ENCODE data around the gene IGSF21. TPM values are rescaled to one million over a fixed set of nuclear protein-coding genes. Genes with fewer than 3 reads are reported as not detected.

Gene IGSF21
- total and polyA plus RNA-seq, 7 experiments from 2014 or later, result not detected

- Mint-ChIP-seq H3K4me3 (no peak overlapping the region), H3K27me3 (peaks cover 0 to 38% (median 30%) of the 10 kb centered on the region in 5 donors), H3K4me1 (no peaks in the 10 kb centered on the region), H3K9me3 (peaks cover 0 to 7% (median 6%) of the 10 kb centered on the region in 11 donors), H3K36me3 (no peaks in the 10 kb centered on the region), H3K27ac (no peak overlapping the region)
- ATAC-seq, result no peak
- H3K27me3 ChIP-seq (ENCODE audit: control insufficient read depth in 2 of 2, insufficient read depth in 2 of 2, low read length in 2 of 2), result no peaks in the 10 kb centered on the region
- no peaks in the 10 kb centered on the region for H3K36me3 ChIP-seq (ENCODE audit: control insufficient read depth in 2 of 3, insufficient read depth in 3 of 3, low read length in 3 of 3)
- ChIA-PET POLR2A (no interaction called here), CTCF (no interaction called here)
- no peak overlapping the region for H3K27ac ChIP-seq (ENCODE audit: low read depth, low read length)
- H3K4me3 ChIP-seq (ENCODE audit: low read length), result no peak overlapping the region
- intact Hi-C loops (cut with micrococcal nuclease), result no loop called here
- no peak for DNase-seq
- no peaks in the 10 kb centered on the region for H3K9me3 ChIP-seq (ENCODE audit: control insufficient read depth in 2 of 3, low read length in 3 of 3)
- no peaks in the 10 kb centered on the region for H3K4me1 ChIP-seq (ENCODE audit: control insufficient read depth in 2 of 2, insufficient read depth in 2 of 2, low read length in 2 of 2)
These were observed 265.6 kb downstream of the IGSF21 start for GRCh38 chr1:18373151-18373550.

GRCh38 chr1:18373882-18374493 is 266.4 kb downstream of the IGSF21 start:
- no peak overlapping the region for H3K27ac ChIP-seq (ENCODE audit: low read depth, low read length)
- H3K9me3 ChIP-seq (ENCODE audit: control insufficient read depth in 2 of 3, low read length in 3 of 3), result no peaks in the 10 kb centered on the region
- peaks cover 0 to 39% (median 34%) of the 10 kb centered on the region in 5 donors for H3K27me3 Mint-ChIP-seq
- no peak overlapping the region for H3K27ac Mint-ChIP-seq
- no peak overlapping the region for H3K4me3 Mint-ChIP-seq
- intact Hi-C loops (cut with micrococcal nuclease), result no loop called here
- no peaks in the 10 kb centered on the region for H3K36me3 Mint-ChIP-seq
- peaks cover 0 to 14% (median 6%) of the 10 kb centered on the region in 11 donors for H3K9me3 Mint-ChIP-seq
- H3K4me3 ChIP-seq (ENCODE audit: low read length), result no peak overlapping the region
- DNase-seq (no peak), ATAC-seq (no peak)
- POLR2A ChIA-PET, result no interaction called here
- H3K4me1 ChIP-seq (ENCODE audit: control insufficient read depth in 2 of 2, insufficient read depth in 2 of 2, low read length in 2 of 2), result no peaks in the 10 kb centered on the region
- CTCF ChIA-PET, result no interaction called here
- H3K36me3 ChIP-seq (ENCODE audit: control insufficient read depth in 2 of 3, insufficient read depth in 3 of 3, low read length in 3 of 3), result no peaks in the 10 kb centered on the region
- no peaks in the 10 kb centered on the region for H3K4me1 Mint-ChIP-seq
- no peaks in the 10 kb centered on the region for H3K27me3 ChIP-seq (ENCODE audit: control insufficient read depth in 2 of 2, insufficient read depth in 2 of 2, low read length in 2 of 2)

- H3K4me1 ChIP-seq (ENCODE audit: control insufficient read depth in 2 of 2, insufficient read depth in 2 of 2, low read length in 2 of 2), result no peaks in the 10 kb centered on the region
- intact Hi-C loops (cut with micrococcal nuclease), result no loop called here
- Mint-ChIP-seq H3K36me3 (peaks cover 0 to 7% (median 0%) of the 10 kb centered on the region in 5 donors), H3K27me3 (peaks cover 0 to 48% (median 37%) of the 10 kb centered on the region in 5 donors), H3K4me1 (no peaks in the 10 kb centered on the region), H3K27ac (no peak overlapping the region), H3K4me3 (no peak overlapping the region), H3K9me3 (peaks cover 0 to 36% (median 9%) of the 10 kb centered on the region in 11 donors)
- H3K27ac ChIP-seq (ENCODE audit: low read depth, low read length), result no peak overlapping the region
- no peaks in the 10 kb centered on the region for H3K36me3 ChIP-seq (ENCODE audit: control insufficient read depth in 2 of 3, insufficient read depth in 3 of 3, low read length in 3 of 3)
- DNase-seq, result no peak
- H3K9me3 ChIP-seq (ENCODE audit: control insufficient read depth in 2 of 3, low read length in 3 of 3), result peaks cover 0 to 8% (median 0%) of the 10 kb centered on the region in 3 experiments
- no peak overlapping the region for H3K4me3 ChIP-seq (ENCODE audit: low read length)
- H3K27me3 ChIP-seq (ENCODE audit: control insufficient read depth in 2 of 2, insufficient read depth in 2 of 2, low read length in 2 of 2), result no peaks in the 10 kb centered on the region
- CTCF ChIA-PET, result no interaction called here
- ATAC-seq, result no peak
- POLR2A ChIA-PET, result no interaction called here
These were observed 269.1 kb downstream of the IGSF21 start for GRCh38 chr1:18376661-18377060.

- no peak overlapping the region for H3K27ac ChIP-seq (ENCODE audit: low read depth, low read length)
- H3K4me3 Mint-ChIP-seq, result no peak overlapping the region
- intact Hi-C loops (cut with micrococcal nuclease), result no loop called here
- H3K4me3 ChIP-seq (ENCODE audit: low read length), result no peak overlapping the region
- H3K4me1 Mint-ChIP-seq, result peaks cover 0 to 5% (median 0%) of the 10 kb centered on the region in 7 donors
- H3K9me3 ChIP-seq (ENCODE audit: control insufficient read depth in 2 of 3, low read length in 3 of 3), result peaks cover 0 to 8% (median 0%) of the 10 kb centered on the region in 3 experiments
- H3K27me3 ChIP-seq (ENCODE audit: control insufficient read depth in 2 of 2, insufficient read depth in 2 of 2, low read length in 2 of 2), result no peaks in the 10 kb centered on the region
- no peaks in the 10 kb centered on the region for H3K4me1 ChIP-seq (ENCODE audit: control insufficient read depth in 2 of 2, insufficient read depth in 2 of 2, low read length in 2 of 2)
- no peak overlapping the region for H3K27ac Mint-ChIP-seq
- DNase-seq (no peak), ATAC-seq (no peak)
- ChIA-PET POLR2A (no interaction called here), CTCF (no interaction called here)
- H3K36me3 Mint-ChIP-seq, result peaks cover 0 to 7% (median 0%) of the 10 kb centered on the region in 5 donors
- H3K36me3 ChIP-seq (ENCODE audit: control insufficient read depth in 2 of 3, insufficient read depth in 3 of 3, low read length in 3 of 3), result no peaks in the 10 kb centered on the region
- peaks cover 6 to 65% (median 39%) of the 10 kb centered on the region in 5 donors for H3K27me3 Mint-ChIP-seq
- H3K9me3 Mint-ChIP-seq, result peaks cover 0 to 35% (median 8%) of the 10 kb centered on the region in 11 donors
These were observed 272.7 kb downstream of the IGSF21 start for GRCh38 chr1:18380288-18380687.

DNA sequence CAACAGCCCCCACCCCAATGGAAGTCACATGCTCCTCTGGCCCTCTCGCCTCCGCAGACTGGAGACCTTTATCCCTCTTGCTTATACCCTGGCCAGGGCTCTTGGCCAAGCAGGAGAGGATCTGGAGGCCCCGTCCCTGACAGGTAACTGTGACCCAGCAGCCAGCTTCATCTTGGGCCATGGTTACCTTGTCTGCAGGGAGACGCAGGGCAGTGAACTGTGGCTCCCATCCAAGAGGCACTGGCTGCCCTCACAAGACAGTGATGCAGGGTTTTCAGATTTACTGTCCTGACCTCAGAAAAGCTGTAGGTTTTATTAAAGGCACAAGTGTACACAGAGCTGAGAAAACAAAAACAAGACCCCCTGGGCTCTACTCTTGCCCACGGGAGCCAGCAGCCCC is 276.5 kb downstream of the IGSF21 start:
- no peaks in the 10 kb centered on the region for H3K27me3 ChIP-seq (ENCODE audit: control insufficient read depth in 2 of 2, insufficient read depth in 2 of 2, low read length in 2 of 2)
- no peak for ATAC-seq

GRCh38 chr1:18384471-18384870 is 276.9 kb downstream of the IGSF21 start:
- Mint-ChIP-seq H3K27ac (no peak overlapping the region), H3K4me1 (peaks cover 0 to 5% (median 0%) of the 10 kb centered on the region in 7 donors), H3K36me3 (peaks cover 0 to 5% (median 0%) of the 10 kb centered on the region in 5 donors), H3K27me3 (peaks cover 12 to 59% (median 41%) of the 10 kb centered on the region in 5 donors), H3K9me3 (peaks cover 0 to 20% (median 6%) of the 10 kb centered on the region in 11 donors), H3K4me3 (no peak overlapping the region)
- intact Hi-C loops (cut with micrococcal nuclease), result no loop called here
- DNase-seq (no peak), ATAC-seq (no peak)
- no peak overlapping the region for H3K27ac ChIP-seq (ENCODE audit: low read depth, low read length)
- no peaks in the 10 kb centered on the region for H3K36me3 ChIP-seq (ENCODE audit: control insufficient read depth in 2 of 3, insufficient read depth in 3 of 3, low read length in 3 of 3)
- no peaks in the 10 kb centered on the region for H3K27me3 ChIP-seq (ENCODE audit: control insufficient read depth in 2 of 2, insufficient read depth in 2 of 2, low read length in 2 of 2)
- H3K4me3 ChIP-seq (ENCODE audit: low read length), result no peak overlapping the region
- no peaks in the 10 kb centered on the region for H3K4me1 ChIP-seq (ENCODE audit: control insufficient read depth in 2 of 2, insufficient read depth in 2 of 2, low read length in 2 of 2)
- peaks cover 0 to 8% (median 0%) of the 10 kb centered on the region in 3 experiments for H3K9me3 ChIP-seq (ENCODE audit: control insufficient read depth in 2 of 3, low read length in 3 of 3)
- ChIA-PET CTCF (no interaction called here), POLR2A (no interaction called here)

More for the DNA sequence above, 276.5 kb downstream of the IGSF21 start:
- peaks cover 0 to 8% (median 0%) of the 10 kb centered on the region in 3 experiments for H3K9me3 ChIP-seq (ENCODE audit: control insufficient read depth in 2 of 3, low read length in 3 of 3)
- Mint-ChIP-seq H3K36me3 (peaks cover 0 to 7% (median 0%) of the 10 kb centered on the region in 5 donors), H3K27ac (no peak overlapping the region), H3K9me3 (peaks cover 0 to 24% (median 6%) of the 10 kb centered on the region in 11 donors), H3K27me3 (peaks cover 12 to 59% (median 41%) of the 10 kb centered on the region in 5 donors), H3K4me3 (no peak overlapping the region), H3K4me1 (peaks cover 0 to 5% (median 0%) of the 10 kb centered on the region in 7 donors)
- CTCF ChIA-PET, result no interaction called here
- no peaks in the 10 kb centered on the region for H3K4me1 ChIP-seq (ENCODE audit: control insufficient read depth in 2 of 2, insufficient read depth in 2 of 2, low read length in 2 of 2)
- no peaks in the 10 kb centered on the region for H3K36me3 ChIP-seq (ENCODE audit: control insufficient read depth in 2 of 3, insufficient read depth in 3 of 3, low read length in 3 of 3)
- POLR2A ChIA-PET, result no interaction called here
- H3K27ac ChIP-seq (ENCODE audit: low read depth, low read length), result no peak overlapping the region
- intact Hi-C loops (cut with micrococcal nuclease), result no loop called here
- H3K4me3 ChIP-seq (ENCODE audit: low read length), result no peak overlapping the region
- no peak for DNase-seq

DNA sequence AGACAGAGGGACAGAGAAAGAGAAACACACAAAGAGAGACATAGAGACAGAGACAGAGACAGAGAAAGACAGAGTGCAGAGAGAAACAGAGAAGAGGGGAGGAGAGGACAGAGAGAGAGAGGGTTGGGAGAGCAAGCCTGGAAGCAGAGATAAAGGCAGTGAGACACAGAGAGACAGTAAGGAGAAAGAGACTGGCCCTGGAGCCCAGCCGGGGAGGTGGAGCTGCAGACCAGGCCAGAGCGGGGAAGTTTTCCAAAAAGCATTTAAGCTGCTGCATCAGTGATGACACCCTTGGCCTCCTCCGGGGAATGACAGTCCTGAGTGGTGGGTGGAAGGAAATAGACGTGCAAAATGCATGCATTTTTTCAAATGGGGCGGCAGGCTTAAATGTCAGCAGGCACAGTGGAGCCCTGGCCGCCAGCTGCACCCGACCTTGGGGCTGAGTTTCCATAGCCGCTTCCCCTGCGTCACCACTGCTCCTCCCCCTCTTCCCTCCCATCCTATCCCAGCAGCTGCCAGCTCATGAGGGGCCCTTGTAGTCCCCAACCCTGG is 277.7 kb downstream of the IGSF21 start:
- H3K36me3 Mint-ChIP-seq, result no peaks in the 10 kb centered on the region

More for the DNA sequence above, 277.7 kb downstream of the IGSF21 start:
- Histone ChIP-seq H3K36me3 (ENCODE audit: control insufficient read depth in 2 of 3, insufficient read depth in 3 of 3, low read length in 3 of 3) (no peaks in the 10 kb centered on the region), H3K4me1 (ENCODE audit: control insufficient read depth in 2 of 2, insufficient read depth in 2 of 2, low read length in 2 of 2) (no peaks in the 10 kb centered on the region), H3K9me3 (ENCODE audit: control insufficient read depth in 2 of 3, low read length in 3 of 3) (peaks cover 0 to 6% (median 0%) of the 10 kb centered on the region in 3 experiments), H3K27me3 (ENCODE audit: control insufficient read depth in 2 of 2, insufficient read depth in 2 of 2, low read length in 2 of 2) (no peaks in the 10 kb centered on the region), H3K27ac (ENCODE audit: low read depth, low read length) (no peak overlapping the region), H3K4me3 (ENCODE audit: low read length) (no peak overlapping the region)
- intact Hi-C loops (cut with micrococcal nuclease), result no loop called here
- POLR2A ChIA-PET, result no interaction called here
- Mint-ChIP-seq H3K9me3 (peaks cover 0 to 13% (median 5%) of the 10 kb centered on the region in 11 donors), H3K27ac (no peak overlapping the region), H3K27me3 (peaks cover 12 to 59% (median 41%) of the 10 kb centered on the region in 5 donors), H3K4me3 (no peak overlapping the region), H3K4me1 (peaks cover 0 to 5% (median 0%) of the 10 kb centered on the region in 7 donors)
- ATAC-seq (no peak), DNase-seq (no peak)
- CTCF ChIA-PET, result no interaction called here
